MM.1S (cell line): ENCODE results near the gene TMEM218.

ENCODE experiments used
- DNase-seq: peaks from one replicate; pipeline ENCODE4 v3.0.0-alpha.2; 2015
- H2AFZ ChIP-seq: fragments of 300-600 bp; sonication (generic); 2 replicates; pipeline ENCODE4 v1.6.0; 2016; ENCODE audit warnings: antibody characterized with exemption, low read length
- H3F3A ChIP-seq: fragments of 300-600 bp; sonication (generic); 2 replicates; pipeline ENCODE4 v1.6.1; 2016; ENCODE audit warnings: mild to moderate bottlenecking, antibody characterized with exemption, low read length, moderate library complexity, mixed read lengths; ENCODE audit not compliant: insufficient read depth
- H3K27ac ChIP-seq: fragments of 300-600 bp; sonication (generic); 2 replicates; pipeline ENCODE4 v1.5.1; 2016; ENCODE audit warnings: mild to moderate bottlenecking, low read length
- H3K27me3 ChIP-seq: fragments of 300-600 bp; sonication (generic); replicated peaks from 2 replicates; pipeline ENCODE4 v1.6.0; 2016; ENCODE audit warnings: low read length; ENCODE audit not compliant: insufficient read depth
- H3K36me3 ChIP-seq: fragments of 300-600 bp; sonication (generic); replicated peaks from 2 replicates; pipeline ENCODE4 v1.6.1; 2016; ENCODE audit warnings: mild to moderate bottlenecking, low read length, mixed read lengths; ENCODE audit not compliant: insufficient read depth
- H3K4me1 ChIP-seq: fragments of 300-600 bp; sonication (generic); 2 replicates; pipeline ENCODE4 v1.6.1; 2016; ENCODE audit warnings: low read length, mixed read lengths
- H3K4me2 ChIP-seq: fragments of 300-600 bp; sonication (generic); 2 replicates; pipeline ENCODE4 v1.6.0; 2016; ENCODE audit warnings: low read depth, low read length
- H3K4me3 ChIP-seq: fragments of 300-600 bp; sonication (generic); 2 replicates; pipeline ENCODE4 v1.5.1; 2016; ENCODE audit warnings: low read length, mixed read lengths
- H3K79me2 ChIP-seq: fragments of 300-600 bp; sonication (generic); 2 replicates; pipeline ENCODE4 v1.6.1; 2016; ENCODE audit warnings: mixed run types, low read length, mixed read lengths
- H3K9ac ChIP-seq: fragments of 300-600 bp; sonication (generic); 2 replicates; pipeline ENCODE4 v1.6.1; 2016; ENCODE audit warnings: low read length, mixed read lengths
- H3K9me2 ChIP-seq: fragments of 300-600 bp; sonication (generic); replicated peaks from 2 replicates; pipeline ENCODE4 v1.6.1; 2016; ENCODE audit warnings: mild to moderate bottlenecking, low read length, mixed read lengths; ENCODE audit not compliant: insufficient read depth
- H3K9me3 ChIP-seq: fragments of 300-600 bp; sonication (generic); replicated peaks from 2 replicates; pipeline ENCODE4 v1.6.1; 2016; ENCODE audit warnings: mild to moderate bottlenecking, low read length, mixed read lengths; ENCODE audit not compliant: insufficient read depth
- H4K20me1 ChIP-seq: fragments of 300-600 bp; sonication (generic); 2 replicates; pipeline ENCODE4 v1.6.1; 2016; ENCODE audit warnings: mild to moderate bottlenecking, low read length, moderate library complexity, mixed read lengths; ENCODE audit not compliant: insufficient read depth
- EZH2 ChIP-seq: fragments of 300-600 bp; sonication (generic); optimal IDR thresholded peaks from 2 replicates; pipeline ENCODE3; 2017; ENCODE audit warnings: low read depth, mild to moderate bottlenecking, antibody characterized with exemption, low read length, mixed read lengths
- EZH2phosphoT487 ChIP-seq: fragments of 300-600 bp; sonication (generic); IDR thresholded peaks from 2 replicates; pipeline ENCODE4 v1.6.1; 2018; ENCODE audit warnings: antibody characterized with exemption, low read length
- TF ChIP-seq, protein P1 (sequence below): fragments of 300-600 bp; sonication (generic); IDR thresholded peaks from 2 replicates; pipeline ENCODE4 v1.5.1; 2016; ENCODE audit warnings: antibody characterized with exemption, low read length, mixed read lengths

The TMEM218 gene

DNA sequence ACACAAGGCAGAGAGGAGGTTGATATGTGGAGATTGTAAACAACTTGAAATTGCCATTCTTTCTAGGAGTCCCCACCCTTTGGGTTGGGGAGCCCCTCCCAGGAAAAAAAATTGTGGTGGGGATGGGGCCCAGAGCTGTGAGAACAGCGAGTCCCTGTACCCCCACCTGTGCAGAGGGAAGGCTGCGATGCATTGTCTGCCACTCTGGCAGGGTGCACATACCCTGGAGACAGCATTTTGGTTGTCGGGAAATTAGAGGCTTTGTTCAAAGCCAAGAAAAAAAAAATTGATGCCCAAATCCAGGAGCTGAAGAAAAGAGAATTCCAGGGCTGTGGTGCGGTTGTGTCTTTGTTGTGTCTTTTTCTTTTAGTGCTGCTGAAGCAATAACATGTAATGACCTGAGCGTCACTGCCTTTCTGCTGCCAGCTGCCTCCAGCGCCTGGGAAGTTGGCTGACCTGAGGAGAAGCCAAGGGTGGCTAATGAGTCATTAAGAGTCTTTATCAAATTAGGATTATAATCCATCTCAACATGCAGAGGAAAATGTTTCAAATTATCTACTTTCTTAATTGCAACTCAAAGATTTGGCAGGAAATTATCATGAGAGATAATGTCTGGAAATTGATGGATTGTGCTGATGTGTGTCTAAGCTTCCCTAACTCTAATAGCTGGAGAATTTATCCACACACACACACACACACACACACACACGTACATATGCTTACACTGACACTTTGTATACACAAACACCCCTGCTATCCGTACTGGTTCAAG is 45.1 kb upstream of the TMEM218 start:
- Histone ChIP-seq H2AFZ (no peak overlapping the region), H3K27me3 (no peaks in the 10 kb centered on the region), H3K27ac (no peak overlapping the region), H3K9me3 (no peaks in the 10 kb centered on the region), H3K9me2 (no peaks in the 10 kb centered on the region), H3K36me3 (no peaks in the 10 kb centered on the region), H3F3A (no peaks in the 10 kb centered on the region), H3K4me1 (no peaks in the 10 kb centered on the region), H4K20me1 (no peaks in the 10 kb centered on the region), H3K79me2 (no peaks in the 10 kb centered on the region), H3K4me3 (no peak overlapping the region), H3K9ac (no peak overlapping the region), H3K4me2 (no peak overlapping the region)
- TF ChIP-seq EZH2 (no peak), EZH2phosphoT487 (no peak)
- TF ChIP-seq, protein P1, sequence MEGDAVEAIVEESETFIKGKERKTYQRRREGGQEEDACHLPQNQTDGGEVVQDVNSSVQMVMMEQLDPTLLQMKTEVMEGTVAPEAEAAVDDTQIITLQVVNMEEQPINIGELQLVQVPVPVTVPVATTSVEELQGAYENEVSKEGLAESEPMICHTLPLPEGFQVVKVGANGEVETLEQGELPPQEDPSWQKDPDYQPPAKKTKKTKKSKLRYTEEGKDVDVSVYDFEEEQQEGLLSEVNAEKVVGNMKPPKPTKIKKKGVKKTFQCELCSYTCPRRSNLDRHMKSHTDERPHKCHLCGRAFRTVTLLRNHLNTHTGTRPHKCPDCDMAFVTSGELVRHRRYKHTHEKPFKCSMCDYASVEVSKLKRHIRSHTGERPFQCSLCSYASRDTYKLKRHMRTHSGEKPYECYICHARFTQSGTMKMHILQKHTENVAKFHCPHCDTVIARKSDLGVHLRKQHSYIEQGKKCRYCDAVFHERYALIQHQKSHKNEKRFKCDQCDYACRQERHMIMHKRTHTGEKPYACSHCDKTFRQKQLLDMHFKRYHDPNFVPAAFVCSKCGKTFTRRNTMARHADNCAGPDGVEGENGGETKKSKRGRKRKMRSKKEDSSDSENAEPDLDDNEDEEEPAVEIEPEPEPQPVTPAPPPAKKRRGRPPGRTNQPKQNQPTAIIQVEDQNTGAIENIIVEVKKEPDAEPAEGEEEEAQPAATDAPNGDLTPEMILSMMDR = no peak
- no peak for DNase-seq

DNA sequence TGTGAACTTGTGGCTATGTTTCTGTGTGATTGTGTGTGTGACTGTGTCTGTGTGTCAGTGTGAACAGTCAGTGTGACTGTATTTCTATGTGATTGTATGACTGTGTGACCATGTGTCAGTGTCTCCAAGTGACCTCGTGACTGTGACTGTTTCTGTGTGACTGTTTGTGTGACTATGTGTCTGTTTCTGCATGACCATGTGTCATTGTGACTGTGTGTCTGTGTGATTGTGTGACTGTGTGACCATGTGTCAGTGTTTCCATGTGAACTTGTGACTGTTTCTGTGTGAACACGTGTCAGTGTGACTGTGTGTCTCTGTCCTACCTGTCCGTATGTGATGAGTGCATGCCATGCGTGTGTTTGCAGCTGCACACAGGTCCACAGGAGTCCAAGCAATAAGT is 44.3 kb upstream of the TMEM218 start:
- no peak overlapping the region for H3K4me2 ChIP-seq
- DNase-seq = no peak
- no peaks in the 10 kb centered on the region for H3K36me3 ChIP-seq
- H2AFZ ChIP-seq = no peak overlapping the region
- TF ChIP-seq EZH2phosphoT487 (no peak), EZH2 (no peak)
- TF ChIP-seq, protein P1 = no peak
- H3K9ac ChIP-seq = no peak overlapping the region
- no peaks in the 10 kb centered on the region for H3K9me3 ChIP-seq
- no peaks in the 10 kb centered on the region for H3K79me2 ChIP-seq
- no peak overlapping the region for H3K4me3 ChIP-seq
- H4K20me1 ChIP-seq = no peaks in the 10 kb centered on the region
- H3K27me3 ChIP-seq = no peaks in the 10 kb centered on the region
- H3K4me1 ChIP-seq = no peaks in the 10 kb centered on the region
- no peaks in the 10 kb centered on the region for H3K9me2 ChIP-seq
- H3K27ac ChIP-seq = no peak overlapping the region
- H3F3A ChIP-seq = no peaks in the 10 kb centered on the region

DNA sequence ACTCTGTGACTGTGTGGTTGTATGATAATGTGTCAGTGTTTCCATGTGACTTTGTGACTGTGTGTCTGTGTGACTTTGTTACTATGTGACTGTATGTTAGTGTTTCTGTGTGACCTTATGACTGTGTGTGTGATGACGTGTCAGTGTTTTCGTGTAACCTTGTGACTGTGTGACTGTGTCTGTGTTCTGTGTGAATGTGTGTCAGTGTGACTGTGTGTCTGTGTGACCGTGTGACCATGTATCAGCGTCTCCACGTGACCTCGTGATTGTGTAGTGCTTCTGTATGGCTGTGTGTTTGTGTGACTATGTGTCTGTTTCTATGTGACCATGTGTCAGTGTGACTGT is 43.6 kb upstream of the TMEM218 start:
- no peaks in the 10 kb centered on the region for H4K20me1 ChIP-seq
- H3K27me3 ChIP-seq = no peaks in the 10 kb centered on the region
- H3K27ac ChIP-seq = no peak overlapping the region
- TF ChIP-seq EZH2 (no peak), EZH2phosphoT487 (no peak)
- TF ChIP-seq, protein P1 = no peak
- H3K4me1 ChIP-seq = no peaks in the 10 kb centered on the region
- H3K9me3 ChIP-seq = no peaks in the 10 kb centered on the region
- no peaks in the 10 kb centered on the region for H3K79me2 ChIP-seq
- H3K9ac ChIP-seq = no peak overlapping the region
- no peaks in the 10 kb centered on the region for H3K36me3 ChIP-seq
- DNase-seq = no peak
- H2AFZ ChIP-seq = no peak overlapping the region
- H3F3A ChIP-seq = no peaks in the 10 kb centered on the region
- H3K9me2 ChIP-seq = no peaks in the 10 kb centered on the region
- H3K4me3 ChIP-seq = no peak overlapping the region
- H3K4me2 ChIP-seq = no peak overlapping the region
